Adrenal gland (tissue), 12 donors: Measurements from ENCODE around the gene SNPH. TPM values are rescaled to one million over a fixed set of nuclear protein-coding genes. Genes with fewer than 3 reads are reported as not detected.

Experiments
- DNase-seq, 7 donors: peaks; one replicate each; pipeline ENCODE4 v3.0.0-alpha.2; 2019 to 2020
- H3K27ac ChIP-seq, 5 donors: fragments of 200-600 bp; sonication (generic) in 4 of 5; 1 replicate in 3 of 5; 2 replicates in 2 of 5; pipeline versions ENCODE4 v1.5.1 to v1.8.0; 2016 to 2020; ENCODE audit warnings: mild to moderate bottlenecking in 1 of 5
- H3K27me3 ChIP-seq: fragments of 200-600 bp; 2 replicates; pipeline ENCODE4 v1.8.0; 2021
- H3K36me3 ChIP-seq, 2 donors: fragments of 200-600 bp; replicated peaks in 1 of 2; 1 replicate in 1 of 2; 2 replicates in 1 of 2; pipeline versions ENCODE4 v1.5.1 to v1.8.0; 2018 to 2022
- H3K4me1 ChIP-seq, 2 donors: fragments of 200-600 bp; replicated peaks in 1 of 2; 1 replicate in 1 of 2; 2 replicates in 1 of 2; pipeline versions ENCODE4 v1.5.1 to v1.8.0; 2018 to 2021
- H3K4me3 ChIP-seq, 4 donors: fragments of 200-600 bp; sonication (generic) in 3 of 4; one replicate each; pipeline ENCODE4 v1.5.1; 2016 to 2018
- H3K9me3 ChIP-seq, 3 donors: fragments of 200-600 bp; sonication (generic) in 1 of 3; replicated peaks in 1 of 3; 1 replicate in 2 of 3; 2 replicates in 1 of 3; pipeline versions ENCODE4 v1.5.1 to v1.8.0; 2016 to 2021
- CTCF ChIP-seq, 6 experiments: fragments of 450-650 bp in 4 of 6; fragments of 200-600 bp in 2 of 6; sonication (generic) in 1 of 6; IDR thresholded peaks; 1 replicate in 5 of 6; 2 replicates in 1 of 6; pipeline versions ENCODE4 v1.5.1 to v1.8.0; 2016 to 2021; ENCODE audit warnings: antibody characterized with exemption in 6 of 6, mild to moderate bottlenecking in 2 of 6, moderate library complexity in 1 of 6
- POLR2A ChIP-seq, 2 donors: fragments of 450-650 bp; IDR thresholded peaks; one replicate each; pipeline ENCODE4 v1.6.1; 2017; ENCODE audit warnings: antibody characterized with exemption in 2 of 2, mild to moderate bottlenecking in 2 of 2, moderate library complexity in 1 of 2
- WGBS, 4 donors: extraction: QIAGEN DNeasy Blood & Tissue Kit in 2 of 4; methylation state at CpG; one replicate each; pipeline versions ENCODE4 v1.1.5 to v1.1.7; 2013 to 2017; 5-methylcytosine and 5-hydroxymethylcytosine counted together
- intact Hi-C, 2 donors: fragments of 100-400 bp; cut with DNase I; formaldehyde crosslinking; loops; one replicate each; pipeline versions ENCODE4 v1.14.1 to v1.15.0; 2022 to 2023
- polyA plus RNA-seq, 3 donors: library from polyadenylated mRNA; stranded (reverse); fragments of 200-250 nt in 2 of 3; fragments of 350-450 nt in 1 of 3; fragmentation: Illumina TruSeq in 1 of 3; extraction: RNeasy Lipid Tissue Mini Kit (QIAGEN cat#74804) in 1 of 3; gene quantifications; one replicate each; pipeline ENCODE4 v1.2.3, GENCODE V29; 2013 to 2014
- total RNA-seq, 9 donors: library from RNA; depleted of rRNA in 4 of 9; stranded (reverse); fragments of >200 nt in 4 of 9; fragments of 120-200 nt in 1 of 9; fragmentation: NEBNext Ultra II Directional in 1 of 9; extraction: Animal tissue kit (Norgen Biotek cat#: 25700) in 1 of 9; gene quantifications; one replicate each; pipeline versions ENCODE4 v1.1.0 to v1.2.4, GENCODE V29; 2013 to 2023
- donor health status: healthy with polysubstance abuse.
- donor health status: Bipolar disorder and iron deficiency.
- donor health status: DM: yes; HTN: yes; CAD: no.
- donor health status: DM: no; HTN: no; CAD: no.
- donor health status: DM: no; HTN: no; CAD: no.
- donor health status: DM: yes; HTN: yes; CAD: no.

The SNPH gene
- total and polyA plus RNA-seq, 12 donors = 2.1 to 18.9 (median 5.8) TPM

- H3K4me3 ChIP-seq = no peak overlapping the region
- intact Hi-C loops = no loop called here
- no peak overlapping the region for H3K27ac ChIP-seq
- no peaks in the 10 kb centered on the region for H3K36me3 ChIP-seq
- no peaks in the 10 kb centered on the region for H3K4me1 ChIP-seq
- H3K9me3 ChIP-seq = no peaks in the 10 kb centered on the region
- H3K27me3 ChIP-seq = no peaks in the 10 kb centered on the region
- no peak for DNase-seq
- TF ChIP-seq CTCF (IDR thresholded peaks at IDR 0.05) (no peak), POLR2A (IDR thresholded peaks at IDR 0.05) (no peak)
- 87 to 93% (median 92%) methylated on average over 7 to 10 of the region's 10 CpGs for WGBS, 4 donors
These were observed 41.1 kb downstream of the SNPH start for GRCh38 chr20:1307171-1307570.

GRCh38 chr20:1307571-1307971 lies 41.5 kb downstream of the SNPH start:
- Histone ChIP-seq H3K27me3 (no peaks in the 10 kb centered on the region), H3K4me1 (no peaks in the 10 kb centered on the region), H3K9me3 (no peaks in the 10 kb centered on the region), H3K36me3 (no peaks in the 10 kb centered on the region), H3K4me3 (no peak overlapping the region), H3K27ac (no peak overlapping the region)
- DNase-seq = no peak
- TF ChIP-seq CTCF (IDR thresholded peaks at IDR 0.05) (no peak), POLR2A (IDR thresholded peaks at IDR 0.05) (no peak)
- WGBS, 4 donors = 89 to 96% (median 90%) methylated on average over 5 to 13 of the region's 13 CpGs
- intact Hi-C loops = no loop called here

DNA sequence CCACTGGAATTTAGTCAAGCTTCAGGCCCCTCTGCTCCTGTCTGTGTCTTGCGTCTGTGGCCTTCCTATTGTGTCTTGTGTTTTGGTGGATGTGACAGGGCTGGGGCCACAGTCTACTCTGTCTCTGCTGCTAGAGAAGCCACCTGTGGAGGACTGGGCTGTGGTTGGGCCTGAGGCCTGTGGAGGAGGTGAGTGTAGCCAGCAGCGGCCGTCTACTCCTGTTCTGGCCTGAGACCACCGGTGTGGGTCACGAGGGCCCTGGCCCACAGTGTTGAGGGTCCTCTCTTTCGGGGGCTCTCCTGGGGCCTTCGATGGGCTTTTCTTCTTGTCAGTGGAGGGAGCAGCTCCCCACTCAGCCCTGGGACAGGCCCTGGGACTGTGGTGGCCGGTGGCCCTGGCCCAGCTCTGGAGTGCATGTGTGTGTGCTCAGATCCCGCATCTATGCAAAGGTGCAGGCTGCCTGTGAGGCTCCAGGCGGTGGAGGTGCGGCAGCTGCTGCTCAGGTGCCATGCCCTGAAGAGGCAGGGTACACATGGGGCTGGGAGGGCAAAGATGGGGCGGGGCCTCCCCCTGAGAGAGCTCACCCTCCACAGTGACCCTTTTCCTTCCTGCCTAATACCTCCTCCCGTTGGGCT lies 42.1 kb downstream of the SNPH start:
- no peaks in the 10 kb centered on the region for H3K27me3 ChIP-seq
- DNase-seq = no peak
- H3K4me1 ChIP-seq = peaks cover 0 to 1% of the 10 kb centered on the region in 2 donors
- H3K9me3 ChIP-seq = no peaks in the 10 kb centered on the region
- H3K4me3 ChIP-seq = no peak overlapping the region
- TF ChIP-seq CTCF (IDR thresholded peaks at IDR 0.05) (no peak), POLR2A (IDR thresholded peaks at IDR 0.05) (no peak)
- intact Hi-C loops = no loop called here
- H3K27ac ChIP-seq = no peak overlapping the region
- WGBS, 4 donors = 84 to 90% (median 85%) methylated on average over 10 to 13 of the region's 13 CpGs
- H3K36me3 ChIP-seq = no peaks in the 10 kb centered on the region

GRCh38 chr20:1308702-1309095 lies 42.6 kb downstream of the SNPH start:
- H3K9me3 ChIP-seq = no peaks in the 10 kb centered on the region
- intact Hi-C loops = no loop called here
- no peaks in the 10 kb centered on the region for H3K27me3 ChIP-seq
- H3K36me3 ChIP-seq = no peaks in the 10 kb centered on the region
- 89 to 91% (median 90%) methylated on average over 3 to 9 of the region's 9 CpGs for WGBS, 4 donors
- H3K27ac ChIP-seq = no peak overlapping the region
- peaks cover 0 to 6% of the 10 kb centered on the region in 2 donors for H3K4me1 ChIP-seq
- TF ChIP-seq POLR2A (IDR thresholded peaks at IDR 0.05) = no peak
- no peak for TF ChIP-seq CTCF (IDR thresholded peaks at IDR 0.05)
- H3K4me3 ChIP-seq = no peak overlapping the region
- no peak for DNase-seq
